HepG2 (cell line): Measurements from ENCODE around the gene C14orf93. TPM values are rescaled to one million over a fixed set of nuclear protein-coding genes. Genes with fewer than 3 reads are reported as not detected.

Experiments used
- CHCHD3 ChIP-seq: sonication (generic); formaldehyde crosslinking; IDR thresholded peaks from 2 replicates; pipeline ENCODE4 v1.8.0; 2022; ENCODE audit warnings: mild to moderate bottlenecking, missing genetic modification reagents, moderate library complexity
- CREB3 ChIP-seq: sonication (generic); formaldehyde crosslinking; IDR thresholded peaks from 2 replicates; pipeline ENCODE4 v1.5.0; 2020; ENCODE audit warnings: missing genetic modification reagents
- HDAC2 ChIP-seq: sonication (generic); formaldehyde crosslinking; IDR thresholded peaks from 2 replicates; pipeline ENCODE4 v1.4.0; 2020; ENCODE audit warnings: missing genetic modification reagents
- IKZF1 ChIP-seq: fragments of 450-650 bp; IDR thresholded peaks from 2 replicates; pipeline ENCODE4 v1.7.1; 2016
- KDM4B ChIP-seq: sonication (generic); formaldehyde crosslinking; IDR thresholded peaks from 2 replicates; pipeline ENCODE4 v1.4.0; 2020; ENCODE audit warnings: missing genetic modification reagents
- MAFF ChIP-seq: IDR thresholded peaks from 2 replicates; pipeline ENCODE4 v1.6.1; 2011; ENCODE audit warnings: low read depth, low read length, improper control_type of control experiment
- NFRKB ChIP-seq: fragments of 450-650 bp; IDR thresholded peaks from 2 replicates; pipeline ENCODE4 v1.6.1; 2017
- NFYB ChIP-seq: sonication (generic); formaldehyde crosslinking; IDR thresholded peaks from 2 replicates; pipeline ENCODE4 v1.4.0; 2020; ENCODE audit warnings: missing genetic modification reagents
- PTBP1 ChIP-seq: fragments of 200-400 bp; formaldehyde crosslinking; IDR thresholded peaks from 2 replicates; pipeline ENCODE4 v1.6.1; 2018; ENCODE audit warnings: low read length, low read depth; ENCODE audit not compliant: poor library complexity, severe bottlenecking
- ZHX2 ChIP-seq, 2 experiments: sonication (generic) in 1 of 2; formaldehyde crosslinking in 1 of 2; IDR thresholded peaks; 2 replicates each; pipeline versions ENCODE4 v1.6.1 to v1.9.0; 2014 to 2022; ENCODE audit warnings: antibody characterized with exemption in 1 of 2, borderline replicate concordance in 1 of 2, inconsistent platforms in 1 of 2, low read depth in 1 of 2, missing genetic modification reagents in 1 of 2
- ZNF276 ChIP-seq: sonication (generic); formaldehyde crosslinking; IDR thresholded peaks from 2 replicates; pipeline ENCODE4 v1.4.0; 2020; ENCODE audit warnings: mild to moderate bottlenecking, low read depth, missing genetic modification reagents
- ZNF3 ChIP-seq: IDR thresholded peaks from 2 replicates; pipeline ENCODE4 v1.7.0; 2017; ENCODE audit warnings: inconsistent platforms
- polyA plus RNA-seq, 8 experiments: library from polyadenylated mRNA; depleted of rRNA in 3 of 8; stranded (reverse) in 7 of 8; unstranded in 1 of 8; fragments of >200 nt; fragmentation: Illumina TruSeq in 4 of 8; extraction: Trizol in 4 of 8; gene quantifications; 2 replicates each; pipeline versions ENCODE4 v1.2.1 to v1.2.3, GENCODE V29; 2011 to 2016; ENCODE audit warnings: low read depth in 4 of 8, missing spikeins in 1 of 8, mixed read lengths in 1 of 8; ENCODE audit not compliant: insufficient read depth in 1 of 8
- total RNA-seq, 5 experiments: library from RNA; depleted of rRNA; stranded (reverse); fragments of >200 nt; fragmentation: Illumina TruSeq; extraction: Trizol; gene quantifications; 2 replicates each; pipeline ENCODE4 v1.2.3, GENCODE V29; 2016; ENCODE audit warnings: low read depth in 1 of 5
- TF ChIP-seq, protein P1 (sequence below): sonication (generic); formaldehyde crosslinking; IDR thresholded peaks from 2 replicates; pipeline ENCODE4 v1.5.0; 2020; ENCODE audit warnings: mild to moderate bottlenecking, missing genetic modification reagents
- TF ChIP-seq, protein P2 (sequence below): sonication (generic); formaldehyde crosslinking; IDR thresholded peaks from 2 replicates; pipeline ENCODE4 v1.4.0; 2020; ENCODE audit warnings: mild to moderate bottlenecking, missing genetic modification reagents
- TF ChIP-seq, protein P3 (sequence below): fragments of 450-650 bp; IDR thresholded peaks from 2 replicates; pipeline ENCODE4 v1.6.1; 2017

Gene C14orf93
- total and polyA plus RNA-seq, 2 of the 13 experiments (the other 11 are each of a cell fraction or from before 2014, with no cell fraction given) = 11.4 to 22.5 TPM

GRCh38 chr14:22982477-22983245, 27.3 kb downstream of the C14orf93 start, which contains the start of gene AJUBA (continued):
- TF ChIP-seq HDAC2 (CRISPR knock-in tag) (peak; percentile 95), ZHX2 (IDR thresholded peaks at IDR 0.05; ENCODE audit: low read depth) (peak; percentile 84), ZHX2 (CRISPR knock-in tag; IDR thresholded peaks at IDR 0.05; ENCODE audit: borderline replicate concordance) (no peak), NFRKB (peak; percentile 56; the same call in 1 of the 2 replicates), IKZF1 (no peak), NFYB (CRISPR knock-in tag) (peak; percentile 53), ZNF276 (CRISPR knock-in tag) (peak; percentile 93), KDM4B (CRISPR knock-in tag) (peak; percentile 92; the same call in 1 of the 2 replicates), PTBP1 (peak; percentile 100), MAFF (no peak), CHCHD3 (CRISPR knock-in tag) (no peak; the same call in none of the 2 replicates), CREB3 (CRISPR knock-in tag) (no peak), ZNF3 (CRISPR knock-in tag) (peak; percentile 43; the same call in 1 of the 2 replicates)
- TF ChIP-seq, protein P1, sequence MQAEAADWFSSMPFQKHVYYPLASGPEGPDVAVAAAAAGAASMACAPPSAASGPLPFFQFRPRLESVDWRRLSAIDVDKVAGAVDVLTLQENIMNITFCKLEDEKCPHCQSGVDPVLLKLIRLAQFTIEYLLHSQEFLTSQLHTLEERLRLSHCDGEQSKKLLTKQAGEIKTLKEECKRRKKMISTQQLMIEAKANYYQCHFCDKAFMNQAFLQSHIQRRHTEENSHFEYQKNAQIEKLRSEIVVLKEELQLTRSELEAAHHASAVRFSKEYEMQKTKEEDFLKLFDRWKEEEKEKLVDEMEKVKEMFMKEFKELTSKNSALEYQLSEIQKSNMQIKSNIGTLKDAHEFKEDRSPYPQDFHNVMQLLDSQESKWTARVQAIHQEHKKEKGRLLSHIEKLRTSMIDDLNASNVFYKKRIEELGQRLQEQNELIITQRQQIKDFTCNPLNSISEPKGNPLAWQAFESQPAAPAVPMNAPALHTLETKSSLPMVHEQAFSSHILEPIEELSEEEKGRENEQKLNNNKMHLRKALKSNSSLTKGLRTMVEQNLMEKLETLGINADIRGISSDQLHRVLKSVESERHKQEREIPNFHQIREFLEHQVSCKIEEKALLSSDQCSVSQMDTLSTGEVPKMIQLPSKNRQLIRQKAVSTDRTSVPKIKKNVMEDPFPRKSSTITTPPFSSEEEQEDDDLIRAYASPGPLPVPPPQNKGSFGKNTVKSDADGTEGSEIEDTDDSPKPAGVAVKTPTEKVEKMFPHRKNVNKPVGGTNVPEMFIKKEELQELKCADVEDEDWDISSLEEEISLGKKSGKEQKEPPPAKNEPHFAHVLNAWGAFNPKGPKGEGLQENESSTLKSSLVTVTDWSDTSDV (CRISPR knock-in tag) = no peak
- TF ChIP-seq, protein P2, sequence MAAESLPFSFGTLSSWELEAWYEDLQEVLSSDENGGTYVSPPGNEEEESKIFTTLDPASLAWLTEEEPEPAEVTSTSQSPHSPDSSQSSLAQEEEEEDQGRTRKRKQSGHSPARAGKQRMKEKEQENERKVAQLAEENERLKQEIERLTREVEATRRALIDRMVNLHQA (CRISPR knock-in tag) = no peak
- TF ChIP-seq, protein P3, sequence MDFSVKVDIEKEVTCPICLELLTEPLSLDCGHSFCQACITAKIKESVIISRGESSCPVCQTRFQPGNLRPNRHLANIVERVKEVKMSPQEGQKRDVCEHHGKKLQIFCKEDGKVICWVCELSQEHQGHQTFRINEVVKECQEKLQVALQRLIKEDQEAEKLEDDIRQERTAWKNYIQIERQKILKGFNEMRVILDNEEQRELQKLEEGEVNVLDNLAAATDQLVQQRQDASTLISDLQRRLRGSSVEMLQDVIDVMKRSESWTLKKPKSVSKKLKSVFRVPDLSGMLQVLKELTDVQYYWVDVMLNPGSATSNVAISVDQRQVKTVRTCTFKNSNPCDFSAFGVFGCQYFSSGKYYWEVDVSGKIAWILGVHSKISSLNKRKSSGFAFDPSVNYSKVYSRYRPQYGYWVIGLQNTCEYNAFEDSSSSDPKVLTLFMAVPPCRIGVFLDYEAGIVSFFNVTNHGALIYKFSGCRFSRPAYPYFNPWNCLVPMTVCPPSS = no peak
